Gastroesophageal sphincter (tissue), 4 donors: ENCODE measurements around the gene HBS1L. TPM values are rescaled to one million over a fixed set of nuclear protein-coding genes. Genes with fewer than 3 reads are reported as not detected.

Source experiments
- ATAC-seq: fragments of 150-250 bp; one replicate; pipeline ENCODE4 v1.9.1; 2016; ENCODE audit warnings: mild to moderate bottlenecking, moderate library complexity
- H3K27ac ChIP-seq, 4 donors: fragments of 200-600 bp; sonication (generic) in 3 of 4; 1 replicate in 3 of 4; 2 replicates in 1 of 4; pipeline ENCODE4 v1.5.1; 2016 to 2019
- H3K27me3 ChIP-seq: fragments of 200-600 bp; sonication (generic); one replicate; pipeline ENCODE4 v1.5.1; 2019
- H3K36me3 ChIP-seq, 2 donors: fragments of 200-600 bp; sonication (generic); one replicate each; pipeline ENCODE4 v1.5.1; 2019; ENCODE audit warnings: control low read depth in 1 of 2
- H3K4me1 ChIP-seq, 3 donors: fragments of 200-600 bp; sonication (generic); 1 replicate in 2 of 3; 2 replicates in 1 of 3; pipeline ENCODE4 v1.5.1; 2016 to 2019; ENCODE audit warnings: control low read depth in 2 of 3
- H3K4me3 ChIP-seq, 2 donors: fragments of 200-600 bp; sonication (generic); one replicate each; pipeline ENCODE4 v1.5.1; 2019; ENCODE audit warnings: mild to moderate bottlenecking in 1 of 2, moderate library complexity in 1 of 2
- H3K9me3 ChIP-seq, 3 donors: fragments of 200-600 bp; sonication (generic); one replicate each; pipeline ENCODE4 v1.5.1; 2017 to 2019; ENCODE audit warnings: control low read depth in 2 of 3
- CTCF ChIP-seq, 4 experiments: fragments of 200-600 bp in 2 of 4; fragments of 450-650 bp in 2 of 4; sonication (generic) in 1 of 4; IDR thresholded peaks; one replicate each; pipeline ENCODE4 v1.5.1; 2017 to 2019; ENCODE audit warnings: antibody characterized with exemption in 4 of 4, mild to moderate bottlenecking in 2 of 4, moderate library complexity in 2 of 4
- EP300 ChIP-seq: sonication (generic); formaldehyde crosslinking; IDR thresholded peaks from one replicate; pipeline ENCODE4 v1.6.1; 2017; ENCODE audit warnings: antibody characterized with exemption, mild to moderate bottlenecking
- POLR2A ChIP-seq, 2 donors: fragments of 450-650 bp; IDR thresholded peaks; one replicate each; pipeline ENCODE4 v1.6.1; 2017; ENCODE audit warnings: antibody characterized with exemption in 2 of 2, mild to moderate bottlenecking in 2 of 2, moderate library complexity in 1 of 2
- POLR2AphosphoS5 ChIP-seq: sonication (generic); formaldehyde crosslinking; IDR thresholded peaks from one replicate; pipeline ENCODE4 v1.6.1; 2017; ENCODE audit warnings: antibody characterized with exemption
- WGBS, 2 donors: methylation state at CpG; one replicate each; pipeline ENCODE4 v1.1.5; 2018; ENCODE audit warnings: low coverage in 1 of 2; 5-methylcytosine and 5-hydroxymethylcytosine counted together
- total RNA-seq, 4 donors: library from RNA; depleted of rRNA; stranded (reverse); fragments of >200 nt; gene quantifications; one replicate each; pipeline ENCODE4 v1.1.0, GENCODE V29; 2016

The HBS1L gene
- total RNA-seq, 4 donors from 2014 or later, result 56.5 to 159 (median 67.6) TPM

- 55 to 71% methylated on average over 2 of the region's 2 CpGs for WGBS, 2 donors
- TF ChIP-seq POLR2A (IDR thresholded peaks at IDR 0.05) (no peak), CTCF (IDR thresholded peaks at IDR 0.05) (no peak), POLR2AphosphoS5 (no peak), EP300 (no peak)
- no peaks in the 10 kb centered on the region for H3K27me3 ChIP-seq
- peaks cover 0 to 28% of the 10 kb centered on the region in 2 donors for H3K36me3 ChIP-seq
- H3K4me1 ChIP-seq, result peaks cover 0 to 25% (median 0%) of the 10 kb centered on the region in 3 donors
- no peaks in the 10 kb centered on the region for H3K9me3 ChIP-seq
- no peak overlapping the region for H3K4me3 ChIP-seq
- H3K27ac ChIP-seq, result no peak overlapping the region
- ATAC-seq, result no peak
Observed at GRCh38 chr6:135043846-135044245, 10.8 kb downstream of the HBS1L start.

- TF ChIP-seq POLR2AphosphoS5 (no peak), EP300 (no peak), CTCF (IDR thresholded peaks at IDR 0.05) (no peak), POLR2A (IDR thresholded peaks at IDR 0.05) (no peak)
- ATAC-seq, result no peak
Observed at GRCh38 chr6:135043364-135043763, 11.3 kb downstream of the HBS1L start.

GRCh38 chr6:135038335-135038734 lies 16.3 kb downstream of the HBS1L start:
- no peak overlapping the region for H3K4me3 ChIP-seq
- TF ChIP-seq POLR2AphosphoS5 (no peak), EP300 (no peak), POLR2A (IDR thresholded peaks at IDR 0.05) (no peak), CTCF (IDR thresholded peaks at IDR 0.05) (no peak)
- ATAC-seq, result no peak
- H3K36me3 ChIP-seq, result peaks cover 0 to 49% of the 10 kb centered on the region in 2 donors
- H3K27me3 ChIP-seq, result no peaks in the 10 kb centered on the region
- H3K4me1 ChIP-seq, result no peaks in the 10 kb centered on the region
- WGBS, 2 donors, result 92 to 94% methylated on average over 2 of the region's 2 CpGs
- H3K9me3 ChIP-seq, result no peaks in the 10 kb centered on the region
- H3K27ac ChIP-seq, result no peak overlapping the region

More at GRCh38 chr6:135043364-135043763, 11.3 kb downstream of the HBS1L start:
- 71% methylated on average over 3 of the region's 3 CpGs for WGBS, 2 donors
- H3K36me3 ChIP-seq, result peaks cover 0 to 28% of the 10 kb centered on the region in 2 donors
- no peaks in the 10 kb centered on the region for H3K9me3 ChIP-seq
- no peak overlapping the region for H3K4me3 ChIP-seq
- peaks cover 0 to 24% (median 0%) of the 10 kb centered on the region in 3 donors for H3K4me1 ChIP-seq
- H3K27ac ChIP-seq, result no peak overlapping the region
- no peaks in the 10 kb centered on the region for H3K27me3 ChIP-seq

GRCh38 chr6:135037541-135037940 lies 17.1 kb downstream of the HBS1L start:
- ATAC-seq, result no peak
- WGBS, 2 donors, result 72 to 75% methylated on average over 4 of the region's 4 CpGs
- H3K4me1 ChIP-seq, result no peaks in the 10 kb centered on the region
- no peak overlapping the region for H3K4me3 ChIP-seq
- TF ChIP-seq CTCF (IDR thresholded peaks at IDR 0.05), result no peak
- no peak for TF ChIP-seq POLR2A (IDR thresholded peaks at IDR 0.05)
- TF ChIP-seq EP300, result no peak
- no peak for TF ChIP-seq POLR2AphosphoS5
- H3K27me3 ChIP-seq, result no peaks in the 10 kb centered on the region
- peaks cover 0 to 50% of the 10 kb centered on the region in 2 donors for H3K36me3 ChIP-seq
- H3K9me3 ChIP-seq, result no peaks in the 10 kb centered on the region
- no peak overlapping the region for H3K27ac ChIP-seq

GRCh38 chr6:135036731-135037420 lies 17.7 kb downstream of the HBS1L start:
- Histone ChIP-seq H3K4me3 (no peak overlapping the region), H3K27me3 (no peaks in the 10 kb centered on the region), H3K4me1 (no peaks in the 10 kb centered on the region), H3K9me3 (no peaks in the 10 kb centered on the region), H3K36me3 (peaks cover 0 to 50% of the 10 kb centered on the region in 2 donors), H3K27ac (no peak overlapping the region)
- whole genome bisulfite sequencing, 2 donors, result 93 to 96% methylated on average over 4 to 5 of the region's 5 CpGs
- no peak for TF ChIP-seq CTCF (IDR thresholded peaks at IDR 0.05)
- TF ChIP-seq EP300, result no peak
- no peak for TF ChIP-seq POLR2A (IDR thresholded peaks at IDR 0.05)
- TF ChIP-seq POLR2AphosphoS5, result no peak
- ATAC-seq, result no peak
